GM21447 (cell line): ENCODE data around the gene DYNC2H1.

Experiments used
- ATAC-seq: cut with Tn5 transposase; IDR thresholded peaks from one replicate; pipeline ENCODE4 v1.9.1; 2021; ENCODE audit not compliant: unreplicated experiment

DYNC2H1 gene

DNA sequence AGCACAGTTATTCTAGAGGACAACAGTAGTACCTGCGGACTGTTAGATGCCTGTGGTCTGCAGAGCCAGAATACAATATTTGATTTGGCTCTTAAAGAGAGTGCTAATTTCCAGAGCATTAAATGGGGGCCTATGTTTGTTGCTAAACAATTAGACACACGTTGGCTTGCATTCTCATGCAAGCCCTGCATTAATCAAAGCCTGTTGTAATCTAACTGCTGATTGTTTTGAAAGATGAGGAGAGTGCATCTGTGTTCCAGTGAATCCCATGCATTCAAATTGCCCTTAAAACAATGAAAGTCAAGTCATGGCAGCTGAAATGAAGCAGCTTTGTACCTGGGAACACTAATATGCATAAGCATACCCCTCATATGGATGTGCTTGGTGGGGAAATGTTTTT lies 419.4 kb downstream of the DYNC2H1 start:
- ATAC-seq, result no peak

DNA sequence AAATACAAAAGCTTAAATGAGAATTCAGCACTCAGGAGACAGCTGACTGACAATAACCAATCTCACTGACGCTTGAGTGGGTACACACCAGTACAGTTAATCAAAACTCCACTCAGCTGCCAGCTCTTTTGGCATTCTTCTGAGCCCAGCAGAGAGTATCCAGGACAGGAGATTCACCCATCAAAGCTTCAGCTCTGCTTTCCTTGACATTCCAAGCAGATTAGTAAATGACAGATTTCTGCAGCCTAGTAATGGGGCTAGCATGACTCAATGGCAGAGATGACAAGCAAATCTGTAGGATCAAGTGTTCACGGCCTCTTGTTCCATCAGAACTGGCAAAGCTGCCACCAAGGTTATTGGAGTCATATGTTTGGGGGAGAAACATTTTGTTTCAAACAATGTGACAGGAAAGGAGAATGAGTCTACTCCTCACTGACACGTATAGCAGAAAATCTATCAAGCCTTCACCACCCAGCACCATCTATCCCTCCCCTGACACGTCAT lies 420.0 kb downstream of the DYNC2H1 start:
- no peak for ATAC-seq
